ENCODE results near the gene FBN1.

- no peak for TF ChIP-seq SRF (IDR thresholded peaks at IDR 0.05; ENCODE audit: low read depth in 2 of 2, low read length in 2 of 2)
- TF ChIP-seq MYC (IDR thresholded peaks at IDR 0.05; ENCODE audit: insufficient read depth, insufficient read length, insufficient replicate concordance, low read length, severe bottlenecking) = no peak
- no peak for TF ChIP-seq CTCF (IDR thresholded peaks at IDR 0.05 in 2 of 3, conservative IDR thresholded peaks at IDR 0.05 in 1 of 3; ENCODE audit: control insufficient read depth in 2 of 3, extremely low read depth in 1 of 3, insufficient read depth in 1 of 3, low read depth in 3 of 3, low read length in 3 of 3)
- TF ChIP-seq RCOR1 (conservative IDR thresholded peaks at IDR 0.05; ENCODE audit: low read depth, low read length) = no peak
- no peak for TF ChIP-seq JUND (IDR thresholded peaks at IDR 0.05; ENCODE audit: low read depth, low read length)
- TF ChIP-seq POLR2AphosphoS5 (IDR thresholded peaks at IDR 0.05; ENCODE audit: low read length) = no peak
- TF ChIP-seq NFYB (IDR thresholded peaks at IDR 0.05; ENCODE audit: insufficient read depth, low read depth, low read length) = no peak
- TF ChIP-seq ATF7 (IDR thresholded peaks at IDR 0.05; ENCODE audit: low read depth) = no peak
- TF ChIP-seq JUNB (IDR thresholded peaks at IDR 0.05) = no peak
- no peak for TF ChIP-seq NRF1 (conservative IDR thresholded peaks at IDR 0.05; ENCODE audit: low read depth, low read length)
- TF ChIP-seq ATF3 (IDR thresholded peaks at IDR 0.05; ENCODE audit: borderline replicate concordance, extremely low read depth, low read depth, low read length) = no peak
- TF ChIP-seq CHD4 (IDR thresholded peaks at IDR 0.05) = no peak
Measured at GRCh38 chr15:48617619-48618018, 27.9 kb downstream of the FBN1 start.
